ENCODE data around the gene RPL35. TPM values are rescaled to one million over a fixed set of nuclear protein-coding genes. Genes with fewer than 3 reads are reported as not detected.

The RPL35 gene
- total and polyA plus RNA-seq, 2 experiments from 2014 or later, result 1,202 to 4,143 TPM

DNA sequence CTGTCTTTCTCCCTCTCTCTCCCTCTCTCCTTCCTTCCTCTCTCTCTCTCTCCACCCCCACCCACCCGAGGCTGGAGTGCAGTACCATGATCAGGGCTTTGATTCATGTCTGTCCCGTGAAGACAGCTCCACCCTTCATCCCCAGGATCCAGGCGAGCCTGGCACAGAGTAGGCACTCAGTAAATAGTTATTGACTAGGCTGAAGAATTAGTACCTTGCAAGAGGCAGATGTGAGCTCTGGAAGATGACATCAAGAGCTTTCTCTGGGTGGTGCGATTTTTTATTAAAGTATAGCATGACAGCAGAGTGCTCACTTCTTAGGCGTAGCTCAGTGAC, 32.5 kb downstream of the RPL35 start (continued):
- TF ChIP-seq, protein P1, sequence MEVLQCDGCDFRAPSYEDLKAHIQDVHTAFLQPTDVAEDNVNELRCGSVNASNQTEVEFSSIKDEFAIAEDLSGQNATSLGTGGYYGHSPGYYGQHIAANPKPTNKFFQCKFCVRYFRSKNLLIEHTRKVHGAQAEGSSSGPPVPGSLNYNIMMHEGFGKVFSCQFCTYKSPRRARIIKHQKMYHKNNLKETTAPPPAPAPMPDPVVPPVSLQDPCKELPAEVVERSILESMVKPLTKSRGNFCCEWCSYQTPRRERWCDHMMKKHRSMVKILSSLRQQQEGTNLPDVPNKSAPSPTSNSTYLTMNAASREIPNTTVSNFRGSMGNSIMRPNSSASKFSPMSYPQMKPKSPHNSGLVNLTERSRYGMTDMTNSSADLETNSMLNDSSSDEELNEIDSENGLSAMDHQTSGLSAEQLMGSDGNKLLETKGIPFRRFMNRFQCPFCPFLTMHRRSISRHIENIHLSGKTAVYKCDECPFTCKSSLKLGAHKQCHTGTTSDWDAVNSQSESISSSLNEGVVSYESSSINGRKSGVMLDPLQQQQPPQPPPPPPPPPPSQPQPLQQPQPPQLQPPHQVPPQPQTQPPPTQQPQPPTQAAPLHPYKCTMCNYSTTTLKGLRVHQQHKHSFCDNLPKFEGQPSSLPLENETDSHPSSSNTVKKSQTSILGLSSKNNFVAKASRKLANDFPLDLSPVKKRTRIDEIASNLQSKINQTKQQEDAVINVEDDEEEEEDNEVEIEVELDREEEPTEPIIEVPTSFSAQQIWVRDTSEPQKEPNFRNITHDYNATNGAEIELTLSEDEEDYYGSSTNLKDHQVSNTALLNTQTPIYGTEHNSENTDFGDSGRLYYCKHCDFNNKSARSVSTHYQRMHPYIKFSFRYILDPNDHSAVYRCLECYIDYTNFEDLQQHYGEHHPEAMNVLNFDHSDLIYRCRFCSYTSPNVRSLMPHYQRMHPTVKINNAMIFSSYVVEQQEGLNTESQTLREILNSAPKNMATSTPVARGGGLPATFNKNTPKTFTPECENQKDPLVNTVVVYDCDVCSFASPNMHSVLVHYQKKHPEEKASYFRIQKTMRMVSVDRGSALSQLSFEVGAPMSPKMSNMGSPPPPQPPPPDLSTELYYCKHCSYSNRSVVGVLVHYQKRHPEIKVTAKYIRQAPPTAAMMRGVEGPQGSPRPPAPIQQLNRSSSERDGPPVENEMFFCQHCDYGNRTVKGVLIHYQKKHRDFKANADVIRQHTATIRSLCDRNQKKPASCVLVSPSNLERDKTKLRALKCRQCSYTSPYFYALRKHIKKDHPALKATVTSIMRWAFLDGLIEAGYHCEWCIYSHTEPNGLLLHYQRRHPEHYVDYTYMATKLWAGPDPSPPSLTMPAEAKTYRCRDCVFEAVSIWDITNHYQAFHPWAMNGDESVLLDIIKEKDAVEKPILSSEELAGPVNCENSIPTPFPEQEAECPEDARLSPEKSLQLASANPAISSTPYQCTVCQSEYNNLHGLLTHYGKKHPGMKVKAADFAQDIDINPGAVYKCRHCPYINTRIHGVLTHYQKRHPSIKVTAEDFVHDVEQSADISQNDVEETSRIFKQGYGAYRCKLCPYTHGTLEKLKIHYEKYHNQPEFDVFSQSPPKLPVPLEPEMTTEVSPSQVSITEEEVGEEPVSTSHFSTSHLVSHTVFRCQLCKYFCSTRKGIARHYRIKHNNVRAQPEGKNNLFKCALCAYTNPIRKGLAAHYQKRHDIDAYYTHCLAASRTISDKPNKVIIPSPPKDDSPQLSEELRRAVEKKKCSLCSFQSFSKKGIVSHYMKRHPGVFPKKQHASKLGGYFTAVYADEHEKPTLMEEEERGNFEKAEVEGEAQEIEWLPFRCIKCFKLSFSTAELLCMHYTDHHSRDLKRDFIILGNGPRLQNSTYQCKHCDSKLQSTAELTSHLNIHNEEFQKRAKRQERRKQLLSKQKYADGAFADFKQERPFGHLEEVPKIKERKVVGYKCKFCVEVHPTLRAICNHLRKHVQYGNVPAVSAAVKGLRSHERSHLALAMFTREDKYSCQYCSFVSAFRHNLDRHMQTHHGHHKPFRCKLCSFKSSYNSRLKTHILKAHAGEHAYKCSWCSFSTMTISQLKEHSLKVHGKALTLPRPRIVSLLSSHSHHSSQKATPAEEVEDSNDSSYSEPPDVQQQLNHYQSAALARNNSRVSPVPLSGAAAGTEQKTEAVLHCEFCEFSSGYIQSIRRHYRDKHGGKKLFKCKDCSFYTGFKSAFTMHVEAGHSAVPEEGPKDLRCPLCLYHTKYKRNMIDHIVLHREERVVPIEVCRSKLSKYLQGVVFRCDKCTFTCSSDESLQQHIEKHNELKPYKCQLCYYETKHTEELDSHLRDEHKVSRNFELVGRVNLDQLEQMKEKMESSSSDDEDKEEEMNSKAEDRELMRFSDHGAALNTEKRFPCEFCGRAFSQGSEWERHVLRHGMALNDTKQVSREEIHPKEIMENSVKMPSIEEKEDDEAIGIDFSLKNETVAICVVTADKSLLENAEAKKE (CRISPR knock-in tag; IDR thresholded peaks at IDR 0.05), result no peak

DNA sequence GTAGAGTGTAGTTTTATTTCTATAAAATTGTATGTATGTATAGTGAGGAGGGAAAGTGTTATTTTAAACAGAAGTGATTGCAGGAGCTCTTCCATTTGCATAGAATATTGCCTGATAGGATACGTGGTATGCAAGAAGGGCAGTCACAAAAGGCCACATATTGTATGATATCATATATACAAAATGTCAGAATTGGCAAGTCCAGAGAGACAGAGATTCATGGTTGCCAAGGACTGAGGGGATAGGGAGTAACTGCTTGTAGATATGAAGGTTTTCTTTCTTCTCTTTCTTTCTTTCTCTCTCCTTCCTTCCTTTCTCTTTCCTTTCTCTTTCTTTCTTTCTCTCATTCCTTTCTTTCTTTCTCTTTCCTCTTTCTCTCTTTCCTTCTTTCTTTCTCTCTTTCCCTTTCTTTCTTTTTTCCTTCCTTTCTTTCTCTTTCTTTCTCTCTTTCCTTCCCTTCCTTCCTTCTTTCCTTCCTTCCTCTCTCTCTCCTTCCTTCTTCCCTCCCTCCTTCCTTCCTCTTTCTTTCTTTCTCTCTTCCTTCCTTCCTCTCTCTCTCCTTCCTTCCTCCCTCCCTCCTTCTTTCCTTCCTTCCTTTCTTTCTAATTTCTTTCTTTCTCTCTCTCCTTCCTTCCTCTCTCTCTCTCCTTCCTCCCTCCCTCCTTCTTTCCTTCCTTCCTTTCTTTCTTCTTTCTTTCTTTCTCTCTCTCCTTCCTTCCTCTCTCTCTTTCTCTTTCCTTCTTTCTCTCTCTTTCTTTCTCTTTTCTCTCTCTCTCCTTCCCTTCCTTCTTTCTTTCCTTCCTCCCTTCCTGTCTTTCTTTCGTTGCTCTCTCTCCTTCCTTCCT, 33.0 kb downstream of the RPL35 start:
- no peaks in the 10 kb centered on the region for H3K36me3 ChIP-seq (ENCODE audit: insufficient read depth)
- peaks cover 5% of the 10 kb centered on the region; the same call in 2 of the 3 replicates for H3K9me3 Mint-ChIP-seq
- no peak for ATAC-seq
- H3K4me3 Mint-ChIP-seq, result no peak overlapping the region
- H3K27me3 Mint-ChIP-seq (ENCODE audit: insufficient read depth, low read depth, poor library complexity), result peaks cover 7% of the 10 kb centered on the region
- H3K9me2 ChIP-seq (ENCODE audit: insufficient read depth), result no peaks in the 10 kb centered on the region
- no peaks in the 10 kb centered on the region for H4K20me1 ChIP-seq (replicated peaks; ENCODE audit: insufficient read depth)
- H3K27me3 ChIP-seq (ENCODE audit: insufficient read depth), result no peaks in the 10 kb centered on the region
- H3F3A ChIP-seq (replicated peaks; ENCODE audit: low read depth), result no peaks in the 10 kb centered on the region
- no peaks in the 10 kb centered on the region for H3K79me2 ChIP-seq (replicated peaks; ENCODE audit: insufficient read depth)
- no peak overlapping the region for H3K4me3 ChIP-seq
- TF ChIP-seq EZH2 (IDR thresholded peaks at IDR 0.05; ENCODE audit: low read depth, unreplicated experiment) (no peak), ZNF331 (CRISPR knock-in tag; IDR thresholded peaks at IDR 0.05; ENCODE audit: low read depth) (no peak), CREB1 (CRISPR knock-in tag; IDR thresholded peaks at IDR 0.05; ENCODE audit: low read depth) (no peak), STAT1 (IDR thresholded peaks at IDR 0.05; ENCODE audit: unreplicated experiment) (no peak), NANOG (IDR thresholded peaks at IDR 0.05; ENCODE audit: borderline replicate concordance) (no peak)
- TF ChIP-seq, protein P2, sequence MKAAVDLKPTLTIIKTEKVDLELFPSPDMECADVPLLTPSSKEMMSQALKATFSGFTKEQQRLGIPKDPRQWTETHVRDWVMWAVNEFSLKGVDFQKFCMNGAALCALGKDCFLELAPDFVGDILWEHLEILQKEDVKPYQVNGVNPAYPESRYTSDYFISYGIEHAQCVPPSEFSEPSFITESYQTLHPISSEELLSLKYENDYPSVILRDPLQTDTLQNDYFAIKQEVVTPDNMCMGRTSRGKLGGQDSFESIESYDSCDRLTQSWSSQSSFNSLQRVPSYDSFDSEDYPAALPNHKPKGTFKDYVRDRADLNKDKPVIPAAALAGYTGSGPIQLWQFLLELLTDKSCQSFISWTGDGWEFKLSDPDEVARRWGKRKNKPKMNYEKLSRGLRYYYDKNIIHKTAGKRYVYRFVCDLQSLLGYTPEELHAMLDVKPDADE (IDR thresholded peaks at IDR 0.05), result no peak
- TF ChIP-seq, protein P1 (CRISPR knock-in tag; IDR thresholded peaks at IDR 0.05), result no peak
- H3K27ac Mint-ChIP-seq, result no peak overlapping the region
- DNase-seq (ENCODE audit: low spot score), result no peak
- H3K4me1 ChIP-seq (ENCODE audit: insufficient read depth), result no peaks in the 10 kb centered on the region
- H3K4me2 ChIP-seq, result no peak overlapping the region; the same call in 1 of the 2 replicates
- H3K4me1 Mint-ChIP-seq, result peaks cover 11% of the 10 kb centered on the region; the same call in 2 of the 3 replicates
- no peaks in the 10 kb centered on the region; the same call in 2 of the 3 replicates for H3K36me3 Mint-ChIP-seq (ENCODE audit: low read depth)
- H2AFZ ChIP-seq, result no peak overlapping the region; the same call in 1 of the 2 replicates
- no peak overlapping the region for H3K27ac ChIP-seq (ENCODE audit: low read depth)

All from GM23338 (cell line).